Panc1 (cell line): ENCODE measurements around the gene PLEKHG1. TPM values are rescaled to one million over a fixed set of nuclear protein-coding genes. Genes with fewer than 3 reads are reported as not detected.

Source experiments
- ATAC-seq: fragments of 200-7000 bp; cut with Tn5 transposase; 2 replicates; pipeline ENCODE4 v1.9.1; 2020; ENCODE audit warnings: mild to moderate bottlenecking, moderate library complexity
- BruUV-seq: library from RNA; stranded (reverse); fragments of 400-500 nt; replicated peaks from 2 replicates; lab custom pipeline; 2021; lab: Mats Ljungman, UMichigan
- CTCF ChIA-PET: fragments of 300-600 bp; sonication (Branson Sonifier 250); formaldehyde crosslinking; loops from one replicate; lab custom pipeline; 2022; ENCODE audit warnings: antibody characterized with exemption; lab: Charles Lee
- POLR2A ChIA-PET: fragments of 300-600 bp; sonication (Branson Sonifier 250); formaldehyde crosslinking; loops from one replicate; lab custom pipeline; 2022; ENCODE audit warnings: antibody characterized with exemption; lab: Charles Lee
- DNase-seq: peaks from one replicate; pipeline ENCODE4 v3.0.0-alpha.2; 2010; ENCODE audit warnings: low read depth, low spot score
- H3K27ac ChIP-seq: 2 replicates; pipeline ENCODE4 v1.5.1; 2011; ENCODE audit warnings: mild to moderate bottlenecking, low read length, inconsistent platforms
- H3K27me3 ChIP-seq: fragments of 200-500 bp; sonication (Bioruptor generic); 2 replicates; pipeline ENCODE4 v1.6.0; 2014; ENCODE audit warnings: low read length, inconsistent platforms; ENCODE audit not compliant: control insufficient read depth, insufficient read depth
- H3K36me3 ChIP-seq: fragments of 200-500 bp; sonication (Bioruptor generic); 2 replicates; pipeline ENCODE4 v1.5.1; 2014; ENCODE audit warnings: inconsistent platforms, mild to moderate bottlenecking, low read length, moderate library complexity; ENCODE audit not compliant: control insufficient read depth, insufficient read depth
- H3K4me1 ChIP-seq: 2 replicates; pipeline ENCODE4 v1.5.1; 2011; ENCODE audit warnings: inconsistent platforms, mild to moderate bottlenecking, low read length, moderate library complexity; ENCODE audit not compliant: control insufficient read depth, insufficient read depth
- H3K4me3 ChIP-seq, 2 experiments: 2 replicates each; pipeline ENCODE4 v1.5.1; 2011 to 2012; ENCODE audit warnings: low read depth in 2 of 2, low read length in 2 of 2, mild to moderate bottlenecking in 2 of 2, inconsistent platforms in 1 of 2, moderate library complexity in 1 of 2
- H3K9me3 ChIP-seq: fragments of 200-500 bp; sonication (Bioruptor generic); 2 replicates; pipeline ENCODE4 v1.5.1; 2014; ENCODE audit warnings: low read depth, mild to moderate bottlenecking, inconsistent platforms, low read length, moderate library complexity; ENCODE audit not compliant: control insufficient read depth, insufficient read depth
- CTCF ChIP-seq: fragments of 450-650 bp; IDR thresholded peaks from 2 replicates; pipeline ENCODE4 v1.5.1; 2017; ENCODE audit warnings: mild to moderate bottlenecking
- POLR2AphosphoS5 ChIP-seq: IDR thresholded peaks from 2 replicates; pipeline ENCODE4 v1.6.1; 2012; ENCODE audit warnings: mild to moderate bottlenecking, low read depth, low read length, moderate library complexity
- REST ChIP-seq, 2 experiments: IDR thresholded peaks; 2 replicates each; pipeline ENCODE4 v1.6.1; 2011 to 2012; ENCODE audit warnings: low read depth in 2 of 2, control low read depth in 1 of 2, low read length in 1 of 2, mild to moderate bottlenecking in 1 of 2, moderate library complexity in 1 of 2; ENCODE audit not compliant: insufficient read depth in 1 of 2
- SIN3A ChIP-seq: IDR thresholded peaks from 2 replicates; pipeline ENCODE4 v1.6.1; 2012; ENCODE audit warnings: low read depth, mild to moderate bottlenecking, low read length, moderate library complexity, borderline replicate concordance; ENCODE audit not compliant: insufficient read depth
- TCF7L2 ChIP-seq: IDR thresholded peaks from 2 replicates; pipeline ENCODE4 v1.6.1; 2011; ENCODE audit warnings: mild to moderate bottlenecking, low read depth, low read length, inconsistent platforms
- in situ Hi-C: cut with HindIII; loops from 2 replicates; pipeline ENCODE4 v1.10.0; 2016; ENCODE audit warnings: low sequenced_read_pairs, low pct_unique_long_range_greater_than_20kb
- intact Hi-C: fragments of 100-400 bp; cut with micrococcal nuclease; formaldehyde crosslinking; loops from one replicate; pipeline ENCODE4 v1.10.0; 2022; ENCODE audit not compliant: unreplicated experiment
- total RNA-seq: library from RNA; stranded (reverse); gene quantifications from one replicate; pipeline ENCODE4 v1.2.1, GENCODE V29; 2021; ENCODE audit not compliant: unreplicated experiment

PLEKHG1 gene
- total RNA-seq, 1 experiment from 2014 or later = 4.0 TPM

- DNase-seq (no peak), ATAC-seq (no peak)
- Histone ChIP-seq H3K27ac (no peak overlapping the region), H3K4me1 (no peaks in the 10 kb centered on the region), H3K36me3 (no peaks in the 10 kb centered on the region), H3K4me3 (no peak overlapping the region), H3K9me3 (no peaks in the 10 kb centered on the region), H3K27me3 (0 out of 2 replicates have a peak, but pooled peaks cover 2% of the 10 kb centered on the region)
- intact Hi-C loops (no loop called here), in situ Hi-C loops (no loop called here)
- TF ChIP-seq CTCF (no peak), SIN3A (no peak), POLR2AphosphoS5 (no peak), TCF7L2 (no peak), REST (IDR thresholded peaks at IDR 0.05; ENCODE audit: insufficient read depth in 1 of 2, low read depth in 2 of 2, low read length in 1 of 2) (no peak)
- no TSS peak for BruUV-seq
- ChIA-PET POLR2A (no interaction called here), CTCF (no interaction called here)
Measured at GRCh38 chr6:150567823-150568383, 31.8 kb upstream of the PLEKHG1 start.

GRCh38 chr6:150568560-150568959 is 31.1 kb upstream of the PLEKHG1 start:
- H3K27ac ChIP-seq = no peak overlapping the region
- no peak for ATAC-seq
- CTCF ChIA-PET = no interaction called here
- intact Hi-C loops (no loop called here), in situ Hi-C loops (no loop called here)
- no peak for DNase-seq
- no peaks in the 10 kb centered on the region for H3K36me3 ChIP-seq
- no peaks in the 10 kb centered on the region for H3K9me3 ChIP-seq
- no peak for TF ChIP-seq REST (IDR thresholded peaks at IDR 0.05; ENCODE audit: insufficient read depth in 1 of 2, low read depth in 2 of 2, low read length in 1 of 2)
- no TSS peak for BruUV-seq
- H3K27me3 ChIP-seq = 0 out of 2 replicates have a peak, but pooled peaks cover 2% of the 10 kb centered on the region
- H3K4me1 ChIP-seq = no peaks in the 10 kb centered on the region
- H3K4me3 ChIP-seq = no peak overlapping the region
- POLR2A ChIA-PET = no interaction called here
